ENCODE results near the gene PSMD2. TPM values are rescaled to one million over a fixed set of nuclear protein-coding genes. Genes with fewer than 3 reads are reported as not detected.

The PSMD2 gene
- total and polyA plus RNA-seq, 10 of the 15 experiments (the other 5 are each of a cell fraction or from before 2014, with no cell fraction given): 103 to 515 (median 197) TPM

DNA sequence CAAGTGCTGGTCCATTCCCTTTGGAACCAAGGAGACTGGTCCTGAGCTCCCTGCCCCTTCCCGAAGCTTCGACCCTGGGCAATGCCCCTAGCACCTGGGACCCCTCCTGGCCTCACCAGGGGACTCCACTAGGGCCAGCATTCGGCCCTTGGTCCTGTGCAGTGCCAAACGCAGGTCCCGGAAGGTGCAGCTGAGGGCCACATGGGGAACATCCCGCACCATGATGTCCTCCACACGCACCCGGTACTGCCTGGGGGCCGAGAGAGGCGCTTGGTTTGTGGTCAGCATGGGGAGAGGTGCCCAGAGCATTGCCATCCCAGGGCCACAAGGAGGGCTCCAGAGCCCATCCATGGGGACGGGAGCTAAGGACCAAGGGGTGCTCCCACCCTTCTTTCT lies 54.5 kb downstream of the PSMD2 start:
- in situ Hi-C loops (cut with MboI): no loop called here
- no TSS peak for BruUV-seq (replicated peaks)

More for the DNA sequence above, 54.5 kb downstream of the PSMD2 start:
- Histone ChIP-seq H3K36me3 (ENCODE audit: control insufficient read depth in 2 of 2, insufficient read depth in 2 of 2, low read length in 1 of 2) (no peaks in the 10 kb centered on the region), H2AFZ (ENCODE audit: control insufficient read depth, low read depth, low read length) (no peak overlapping the region), H3K9me3 (replicated peaks; ENCODE audit: control insufficient read depth, insufficient read depth, low read length) (no peaks in the 10 kb centered on the region), H3K27ac (ENCODE audit: control insufficient read depth, insufficient read depth) (no peak overlapping the region), H3K9ac (ENCODE audit: control insufficient read depth, insufficient read depth, low read length) (no peak overlapping the region), H3K79me2 (ENCODE audit: control insufficient read depth, insufficient read depth, low read length) (no peaks in the 10 kb centered on the region), H4K20me1 (ENCODE audit: control insufficient read depth, insufficient read depth) (no peaks in the 10 kb centered on the region), H3K27me3 (replicated peaks in 1 of 2; ENCODE audit: control insufficient read depth in 2 of 2, insufficient read depth in 2 of 2, low read length in 1 of 2) (no peaks in the 10 kb centered on the region; a peak in 1 of 4 replicates), H3K4me1 (ENCODE audit: control insufficient read depth, insufficient read depth, low read length) (no peaks in the 10 kb centered on the region), H3K4me2 (ENCODE audit: control insufficient read depth, insufficient read depth) (no peak overlapping the region), H3K4me3 (no peak overlapping the region)
- TF ChIP-seq, protein P1, sequence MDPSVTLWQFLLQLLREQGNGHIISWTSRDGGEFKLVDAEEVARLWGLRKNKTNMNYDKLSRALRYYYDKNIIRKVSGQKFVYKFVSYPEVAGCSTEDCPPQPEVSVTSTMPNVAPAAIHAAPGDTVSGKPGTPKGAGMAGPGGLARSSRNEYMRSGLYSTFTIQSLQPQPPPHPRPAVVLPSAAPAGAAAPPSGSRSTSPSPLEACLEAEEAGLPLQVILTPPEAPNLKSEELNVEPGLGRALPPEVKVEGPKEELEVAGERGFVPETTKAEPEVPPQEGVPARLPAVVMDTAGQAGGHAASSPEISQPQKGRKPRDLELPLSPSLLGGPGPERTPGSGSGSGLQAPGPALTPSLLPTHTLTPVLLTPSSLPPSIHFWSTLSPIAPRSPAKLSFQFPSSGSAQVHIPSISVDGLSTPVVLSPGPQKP (IDR thresholded peaks at IDR 0.05; ENCODE audit: low read depth, low read length): no peak
- no peak for TF ChIP-seq SP1 (IDR thresholded peaks at IDR 0.05; ENCODE audit: low read depth, low read length)
- TF ChIP-seq, protein P2, sequence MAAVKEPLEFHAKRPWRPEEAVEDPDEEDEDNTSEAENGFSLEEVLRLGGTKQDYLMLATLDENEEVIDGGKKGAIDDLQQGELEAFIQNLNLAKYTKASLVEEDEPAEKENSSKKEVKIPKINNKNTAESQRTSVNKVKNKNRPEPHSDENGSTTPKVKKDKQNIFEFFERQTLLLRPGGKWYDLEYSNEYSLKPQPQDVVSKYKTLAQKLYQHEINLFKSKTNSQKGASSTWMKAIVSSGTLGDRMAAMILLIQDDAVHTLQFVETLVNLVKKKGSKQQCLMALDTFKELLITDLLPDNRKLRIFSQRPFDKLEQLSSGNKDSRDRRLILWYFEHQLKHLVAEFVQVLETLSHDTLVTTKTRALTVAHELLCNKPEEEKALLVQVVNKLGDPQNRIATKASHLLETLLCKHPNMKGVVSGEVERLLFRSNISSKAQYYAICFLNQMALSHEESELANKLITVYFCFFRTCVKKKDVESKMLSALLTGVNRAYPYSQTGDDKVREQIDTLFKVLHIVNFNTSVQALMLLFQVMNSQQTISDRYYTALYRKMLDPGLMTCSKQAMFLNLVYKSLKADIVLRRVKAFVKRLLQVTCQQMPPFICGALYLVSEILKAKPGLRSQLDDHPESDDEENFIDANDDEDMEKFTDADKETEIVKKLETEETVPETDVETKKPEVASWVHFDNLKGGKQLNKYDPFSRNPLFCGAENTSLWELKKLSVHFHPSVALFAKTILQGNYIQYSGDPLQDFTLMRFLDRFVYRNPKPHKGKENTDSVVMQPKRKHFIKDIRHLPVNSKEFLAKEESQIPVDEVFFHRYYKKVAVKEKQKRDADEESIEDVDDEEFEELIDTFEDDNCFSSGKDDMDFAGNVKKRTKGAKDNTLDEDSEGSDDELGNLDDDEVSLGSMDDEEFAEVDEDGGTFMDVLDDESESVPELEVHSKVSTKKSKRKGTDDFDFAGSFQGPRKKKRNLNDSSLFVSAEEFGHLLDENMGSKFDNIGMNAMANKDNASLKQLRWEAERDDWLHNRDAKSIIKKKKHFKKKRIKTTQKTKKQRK (IDR thresholded peaks at IDR 0.05; ENCODE audit: low read depth, low read length): no peak
- no peak for TF ChIP-seq BHLHE40 (IDR thresholded peaks at IDR 0.05; ENCODE audit: borderline replicate concordance in 1 of 2, low read depth in 2 of 2, low read length in 1 of 2)
- TF ChIP-seq, protein P3, sequence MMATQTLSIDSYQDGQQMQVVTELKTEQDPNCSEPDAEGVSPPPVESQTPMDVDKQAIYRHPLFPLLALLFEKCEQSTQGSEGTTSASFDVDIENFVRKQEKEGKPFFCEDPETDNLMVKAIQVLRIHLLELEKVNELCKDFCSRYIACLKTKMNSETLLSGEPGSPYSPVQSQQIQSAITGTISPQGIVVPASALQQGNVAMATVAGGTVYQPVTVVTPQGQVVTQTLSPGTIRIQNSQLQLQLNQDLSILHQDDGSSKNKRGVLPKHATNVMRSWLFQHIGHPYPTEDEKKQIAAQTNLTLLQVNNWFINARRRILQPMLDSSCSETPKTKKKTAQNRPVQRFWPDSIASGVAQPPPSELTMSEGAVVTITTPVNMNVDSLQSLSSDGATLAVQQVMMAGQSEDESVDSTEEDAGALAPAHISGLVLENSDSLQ (IDR thresholded peaks at IDR 0.05): no peak
- TF ChIP-seq YY1 (IDR thresholded peaks at IDR 0.05; ENCODE audit: low read depth, low read length): no peak
- no peak for TF ChIP-seq RELA (IDR thresholded peaks at IDR 0.05; ENCODE audit: borderline replicate concordance, partially characterized antibody)
- ChIA-PET CTCF (interaction anchor here (0.6 to 3.7 kb wide), 17 partner anchors 8 to 458 kb away, joined by 3 to 26 read pairs (median 4); no protein-coding TSS in a partner anchor), RAD21 (ENCODE audit: unreplicated experiment) (interaction anchor here (1.2 to 2.6 kb wide), 2 partner anchors 18 to 161 kb away, joined by 9 to 11 read pairs; no protein-coding TSS in a partner anchor), SMC1A (ENCODE audit: uncharacterized antibody, unreplicated experiment) (no interaction called here), POLR2A (no interaction called here)
- ATAC-seq (no peak), DNase-seq (ENCODE audit: low read depth, low spot score) (no peak), FAIRE-seq (no peak)
- WGBS (ENCODE audit: insufficient coverage, insufficient replicate concordance, low lambda C conversion rate, missing lambda C conversion rate): 37% methylated on average over 11 of the region's 11 CpGs
- intact Hi-C loops (cut with micrococcal nuclease; ENCODE audit: unreplicated experiment): no loop called here

All from GM12878 (cell line).